ENCODE measurements around the gene VDAC2.
"Not testable (repeated sequence)": the region's sequence is repeated elsewhere in the genome, so short reads cannot be mapped to it uniquely, and the experiment has no call there.

Gene VDAC2

GRCh38 chr10:75210282-75211006 lies at the start of gene VDAC2:
Gene VDAC2, plus strand, starts transcription at chr10:75210796. Its CDS starts 363 bp downstream, at chr10:75211159.
- peak; percentile 93 for DNase-seq

GRCh38 chr10:75165684-75166622 lies 44.6 kb upstream of the VDAC2 start:
- no peak for DNase-seq

- DNase-seq = no peak
Measured at GRCh38 chr10:75166623-75166972, 44.0 kb upstream of the VDAC2 start.

GRCh38 chr10:75168275-75168674 lies 42.3 kb upstream of the VDAC2 start:
- DNase-seq = no peak

GRCh38 chr10:75170215-75170614 lies 40.4 kb upstream of the VDAC2 start:
- no peak for DNase-seq

GRCh38 chr10:75175046-75175445 lies 35.5 kb upstream of the VDAC2 start:
- no peak for DNase-seq

GRCh38 chr10:75176046-75176445 lies 34.5 kb upstream of the VDAC2 start:
- no peak for DNase-seq

- no peak for DNase-seq
Measured at GRCh38 chr10:75176736-75177135, 33.9 kb upstream of the VDAC2 start.

- no peak for DNase-seq
Measured at GRCh38 chr10:75179657-75180177, 30.9 kb upstream of the VDAC2 start.

- DNase-seq = no peak
Measured at GRCh38 chr10:75180592-75180991, 30.0 kb upstream of the VDAC2 start.

GRCh38 chr10:75181073-75181472 lies 29.5 kb upstream of the VDAC2 start:
- DNase-seq = no peak

- no peak for DNase-seq
Measured at GRCh38 chr10:75186310-75186709, 24.3 kb upstream of the VDAC2 start.

- peak; percentile 44 for DNase-seq
Measured at GRCh38 chr10:75187961-75188426, 22.6 kb upstream of the VDAC2 start.

GRCh38 chr10:75188522-75188921 lies 22.1 kb upstream of the VDAC2 start:
- DNase-seq = not testable (repeated sequence)

- DNase-seq = no peak
Measured at GRCh38 chr10:75189266-75190096, 21.1 kb upstream of the VDAC2 start.

- DNase-seq = no peak
Measured at GRCh38 chr10:75191821-75192568, 18.6 kb upstream of the VDAC2 start.

- DNase-seq = not testable (repeated sequence)
Measured at GRCh38 chr10:75194625-75195024, 16.0 kb upstream of the VDAC2 start.

- DNase-seq = no peak
Measured at GRCh38 chr10:75195035-75195763, 15.4 kb upstream of the VDAC2 start.

GRCh38 chr10:75197066-75197465 lies 13.5 kb upstream of the VDAC2 start:
- DNase-seq = no peak

GRCh38 chr10:75197906-75198305 lies 12.7 kb upstream of the VDAC2 start:
- no peak for DNase-seq

- DNase-seq = not testable (repeated sequence)
Measured at GRCh38 chr10:75199949-75200348, 10.6 kb upstream of the VDAC2 start.
